ENCODE results near the gene CERCAM.

Gene CERCAM

GRCh38 chr9:128454991-128455390 is 34.3 kb downstream of the CERCAM start (continued):
- no peak for TF ChIP-seq PRDM10 (tag by site-specific recombination; IDR thresholded peaks at IDR 0.05)
- TF ChIP-seq ZNF280C (tag by site-specific recombination; IDR thresholded peaks at IDR 0.05) = no peak
- TF ChIP-seq OVOL3 (tag by site-specific recombination; IDR thresholded peaks at IDR 0.05) = no peak
- TF ChIP-seq ZNF214 (tag by site-specific recombination; IDR thresholded peaks at IDR 0.05; ENCODE audit: borderline replicate concordance) = no peak
- TF ChIP-seq ZNF513 (tag by site-specific recombination; IDR thresholded peaks at IDR 0.05) = no peak
- no peak for TF ChIP-seq TRIM28 (IDR thresholded peaks at IDR 0.05; ENCODE audit: borderline replicate concordance, low read length)
- TF ChIP-seq ZNF768 (tag by site-specific recombination; IDR thresholded peaks at IDR 0.05) = no peak
- TF ChIP-seq ZFHX2 (tag by site-specific recombination; conservative IDR thresholded peaks at IDR 0.05) = no peak

- CTCF ChIA-PET = interaction anchor here (2.0 kb wide), 1 partner anchor 17 kb away, joined by 6 read pairs; no protein-coding TSS in a partner anchor
- TF ChIP-seq ZNF560 (tag by site-specific recombination; IDR thresholded peaks at IDR 0.05; ENCODE audit: borderline replicate concordance) (no peak), GLIS1 (tag by site-specific recombination; IDR thresholded peaks at IDR 0.05) (peak; percentile 19; the same call in 1 of the 2 replicates), ZNF426 (tag by site-specific recombination; IDR thresholded peaks at IDR 0.05) (no peak), ZNF157 (tag by site-specific recombination; IDR thresholded peaks at IDR 0.05) (no peak), MZF1 (tag by site-specific recombination; IDR thresholded peaks at IDR 0.05; ENCODE audit: borderline replicate concordance) (no peak), YY1 (tag by site-specific recombination; IDR thresholded peaks at IDR 0.05) (no peak), ZNF404 (tag by site-specific recombination; IDR thresholded peaks at IDR 0.05) (no peak), YY2 (tag by site-specific recombination; IDR thresholded peaks at IDR 0.05) (no peak), ZNF843 (tag by site-specific recombination; IDR thresholded peaks at IDR 0.05) (no peak), ZNF513 (tag by site-specific recombination; IDR thresholded peaks at IDR 0.05) (no peak), GLIS2 (tag by site-specific recombination; IDR thresholded peaks at IDR 0.05) (peak; percentile 61), ZNF16 (tag by site-specific recombination; IDR thresholded peaks at IDR 0.05; ENCODE audit: low read depth) (no peak), ZNF140 (tag by site-specific recombination; IDR thresholded peaks at IDR 0.05) (no peak), ZNF654 (tag by site-specific recombination; IDR thresholded peaks at IDR 0.05; ENCODE audit: low read depth) (no peak), ZNF416 (tag by site-specific recombination; IDR thresholded peaks at IDR 0.05) (no peak), ZNF585B (tag by site-specific recombination; IDR thresholded peaks at IDR 0.05) (no peak), ZNF133 (tag by site-specific recombination; IDR thresholded peaks at IDR 0.05) (no peak), KLF9 (tag by site-specific recombination; IDR thresholded peaks at IDR 0.05; ENCODE audit: low read depth) (peak; percentile 55; the same call in 1 of the 2 replicates), MEIS1 (CRISPR knock-in tag; IDR thresholded peaks at IDR 0.05; ENCODE audit: borderline replicate concordance) (no peak), ZNF23 (tag by site-specific recombination; IDR thresholded peaks at IDR 0.05; ENCODE audit: borderline replicate concordance) (no peak), ZNF658 (tag by site-specific recombination; IDR thresholded peaks at IDR 0.05) (no peak), ZNF558 (tag by site-specific recombination; IDR thresholded peaks at IDR 0.05) (no peak)
Measured at GRCh38 chr9:128455849-128456612, 35.4 kb downstream of the CERCAM start, which contains the start of gene ODF2. TSS of gene ODF2 (plus strand) at chr9:128456006. CDS start at chr9:128456092, 86 bp downstream.

More at GRCh38 chr9:128455849-128456612, 35.4 kb downstream of the CERCAM start, which contains the start of gene ODF2:
- POLR2A ChIA-PET = interaction anchor here (0.6 to 1.3 kb wide), 10 partner anchors 11 to 491 kb away, joined by 3 to 7 read pairs (median 4); partner anchors contain the start of genes CERCAM, DOLK, GOLGA2 and NUP188
- Histone ChIP-seq H3K4me3 (ENCODE audit: low read depth, low read length) (peak within 1 kb of the TSS; percentile 57), H3K9me3 (ENCODE audit: control insufficient read depth, insufficient read depth, low read depth, low read length) (no peaks in the 10 kb centered on the region), H3K36me3 (ENCODE audit: control insufficient read depth in 2 of 2, insufficient read depth in 1 of 2, low read length in 2 of 2) (peaks cover 3 to 23% of the 10 kb centered on the region in 2 experiments; a peak in 2 of 3 replicates), H3K27ac (ENCODE audit: extremely low read depth, low read depth, low read length) (peak within 1 kb of the TSS; percentile 62), H3K4me1 (ENCODE audit: control insufficient read depth, insufficient read depth, low read length) (peaks cover 2% of the 10 kb centered on the region; the same call in 1 of the 2 replicates)

All from HEK293 (cell line).